GM21367 (cell line): ENCODE results near the gene SCN4B.

Experiments used
- ATAC-seq: cut with Tn5 transposase; IDR thresholded peaks from one replicate; pipeline ENCODE4 v1.9.1; 2021; ENCODE audit not compliant: unreplicated experiment

The SCN4B gene

GRCh38 chr11:118132385-118133151, 20.1 kb downstream of the SCN4B start:
- no peak for ATAC-seq

DNA sequence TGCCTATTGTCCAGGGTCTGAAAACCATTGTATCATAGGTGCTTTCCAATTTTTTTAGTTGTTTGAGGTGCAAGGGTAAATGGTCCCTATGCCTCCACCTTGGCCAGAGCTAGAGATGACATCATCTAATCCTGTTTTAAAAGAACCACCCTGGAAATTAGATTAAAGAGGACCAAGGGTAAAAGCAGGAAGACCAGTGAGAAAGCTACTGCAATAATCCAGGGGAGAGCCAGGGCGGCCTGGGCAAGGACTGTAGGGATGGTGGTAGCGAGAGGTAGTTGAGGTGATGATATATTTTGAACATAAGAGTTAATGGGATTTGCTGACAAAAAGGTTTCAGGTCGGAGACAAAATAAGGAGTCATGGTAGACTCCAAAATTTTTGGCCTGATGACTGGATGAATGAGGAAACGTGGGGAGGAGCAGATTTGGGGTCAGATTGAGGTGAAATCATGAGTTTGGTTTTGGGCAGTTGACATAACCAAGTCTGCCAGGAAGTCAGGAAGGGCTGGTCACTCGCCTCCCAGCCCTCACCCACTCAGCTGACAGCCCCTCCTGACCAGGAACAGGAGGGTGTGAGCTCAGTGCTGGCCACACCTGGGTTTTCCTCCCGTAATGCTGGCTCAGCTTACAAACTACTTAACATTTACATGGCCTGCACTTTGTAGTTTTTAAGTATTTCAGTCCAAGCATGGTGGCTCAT, 23.0 kb downstream of the SCN4B start:
- ATAC-seq = no peak

GRCh38 chr11:118128721-118129470, 23.7 kb downstream of the SCN4B start:
- ATAC-seq = no peak

- no peak for ATAC-seq
These were observed 24.3 kb downstream of the SCN4B start for GRCh38 chr11:118128310-118128709.

- no peak for ATAC-seq
These were observed 26.4 kb downstream of the SCN4B start for GRCh38 chr11:118126082-118126838.

DNA sequence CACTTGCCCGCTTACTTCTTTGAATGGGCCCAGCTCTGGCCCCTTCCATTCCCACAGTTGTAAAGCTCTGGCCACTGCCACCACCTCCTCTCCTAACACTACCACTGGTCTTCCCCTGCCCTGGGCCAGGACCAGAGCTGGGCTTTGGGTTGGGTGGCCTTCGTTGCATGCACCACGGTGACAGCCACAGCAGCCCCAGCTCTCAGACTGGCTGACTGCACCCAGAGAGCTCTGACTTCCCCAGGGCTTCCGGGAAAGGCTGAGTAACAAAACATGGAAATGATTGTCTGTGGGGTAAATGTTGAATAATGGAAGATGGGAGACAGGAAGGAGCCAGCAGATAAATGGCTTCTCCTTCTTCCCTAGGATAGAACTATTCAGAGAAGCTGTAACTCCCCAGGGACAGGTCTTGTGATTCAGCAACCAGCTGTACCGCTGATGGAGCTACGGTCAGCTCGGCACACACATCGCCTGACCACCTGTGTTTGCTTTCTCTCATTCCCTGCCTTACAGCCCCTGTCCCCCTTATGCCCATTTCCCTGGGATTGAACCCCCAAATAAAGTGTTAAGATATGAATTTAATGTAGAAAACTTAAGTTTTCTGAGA, 27.6 kb downstream of the SCN4B start:
- ATAC-seq = no peak

DNA sequence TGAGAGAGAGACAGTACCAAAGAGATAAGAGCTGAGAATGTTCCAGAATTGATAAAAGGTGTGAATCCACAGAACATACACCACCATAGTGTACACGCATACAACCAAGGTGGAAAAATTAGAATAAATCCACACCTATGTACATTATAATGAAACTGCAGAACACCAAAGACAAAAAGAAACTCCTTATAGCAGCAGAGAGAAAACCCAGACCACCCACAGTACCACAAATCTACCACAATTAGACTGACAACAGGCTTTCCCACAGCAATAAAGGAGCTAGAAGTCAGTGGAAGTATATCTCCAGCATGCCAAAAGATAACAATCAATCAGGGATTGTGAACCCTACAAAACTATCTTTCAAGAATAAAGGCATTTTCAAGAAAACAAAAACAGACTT, 31.8 kb downstream of the SCN4B start:
- no peak for ATAC-seq

GRCh38 chr11:118117790-118118601, 34.6 kb downstream of the SCN4B start:
- no peak for ATAC-seq

GRCh38 chr11:118115048-118115447, 37.6 kb downstream of the SCN4B start:
- no peak for ATAC-seq

- ATAC-seq = no peak
These were observed 38.4 kb downstream of the SCN4B start for GRCh38 chr11:118114266-118114665.

GRCh38 chr11:118112711-118113430, 39.8 kb downstream of the SCN4B start:
- no peak for ATAC-seq

DNA sequence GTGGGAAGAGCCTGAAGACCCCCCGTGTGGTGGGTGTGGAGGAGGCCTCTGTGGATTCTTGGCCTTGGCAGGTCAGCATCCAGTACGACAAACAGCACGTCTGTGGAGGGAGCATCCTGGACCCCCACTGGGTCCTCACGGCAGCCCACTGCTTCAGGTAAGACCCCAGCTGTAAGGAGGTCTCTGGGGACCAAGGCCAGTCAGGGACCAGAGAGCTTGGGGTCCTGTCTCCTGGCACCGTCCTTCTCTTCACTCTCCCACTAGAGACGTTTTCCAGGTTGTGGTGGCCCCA, 40.9 kb downstream of the SCN4B start:
- no peak for ATAC-seq

- no peak for ATAC-seq
These were observed 41.4 kb downstream of the SCN4B start for GRCh38 chr11:118111019-118111743.

- no peak for ATAC-seq
These were observed 43.4 kb downstream of the SCN4B start for GRCh38 chr11:118109231-118109630.

GRCh38 chr11:118108513-118108912, 44.1 kb downstream of the SCN4B start:
- no peak for ATAC-seq

DNA sequence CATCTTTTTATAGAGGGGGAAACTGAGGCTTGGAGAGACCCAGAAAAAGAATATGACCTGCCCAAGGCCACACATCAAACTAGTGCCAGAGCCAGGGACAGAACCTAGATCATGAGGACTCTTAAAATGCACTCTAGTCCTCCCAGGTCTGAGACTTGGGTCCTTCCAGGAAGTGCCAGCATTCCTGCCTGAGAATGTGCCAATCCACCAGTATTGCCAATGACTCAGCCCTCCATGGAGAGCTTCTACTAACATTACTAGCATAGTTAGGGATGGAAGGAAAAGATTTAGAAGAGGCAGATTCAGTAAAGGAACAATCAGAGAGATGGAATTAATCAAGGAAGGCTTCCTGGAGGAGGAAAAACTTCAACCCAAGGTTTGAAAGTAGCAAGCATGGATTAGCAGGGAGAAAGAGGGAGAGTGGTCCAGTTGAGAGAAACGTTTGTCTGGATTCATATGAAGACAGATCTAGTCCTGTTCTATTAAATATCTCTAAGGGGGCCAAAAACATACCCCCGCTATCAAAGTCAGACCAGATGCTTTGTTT, 45.8 kb downstream of the SCN4B start:
- no peak for ATAC-seq

- ATAC-seq = no peak
These were observed 46.8 kb downstream of the SCN4B start for GRCh38 chr11:118105657-118106305.

DNA sequence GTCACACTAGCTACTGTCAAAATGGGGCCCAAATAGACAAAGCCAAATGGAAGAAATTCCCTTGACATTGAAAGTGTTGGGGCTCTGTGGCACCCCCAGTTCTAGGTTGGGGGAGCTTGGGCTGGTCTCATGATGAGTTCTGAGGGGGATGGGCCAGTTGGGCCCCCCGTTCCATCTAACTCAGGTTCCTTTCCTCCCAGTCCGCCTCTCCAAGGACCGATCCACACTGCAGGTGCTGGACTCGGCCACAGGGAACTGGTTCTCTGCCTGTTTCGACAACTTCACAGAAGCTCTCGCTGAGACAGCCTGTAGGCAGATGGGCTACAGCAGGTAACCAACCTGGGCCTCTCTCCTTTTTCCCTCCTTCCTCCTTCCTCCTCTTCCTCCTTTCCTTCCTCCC, 48.1 kb downstream of the SCN4B start:
- no peak for ATAC-seq
